Activated CD8-positive, alpha-beta memory T cell treated with anti-CD3 and anti-CD28 coated beads for 48 hours (primary cell): ENCODE results near the gene LKAAEAR1.

ENCODE experiments used
- DNase-seq, 3 experiments: peaks; one replicate each; pipeline ENCODE4 v3.0.0-alpha.2; 2020; ENCODE audit warnings: low read depth in 2 of 3, low spot score in 2 of 3

Gene LKAAEAR1

GRCh38 chr20:64111841-64112641 lies 27.8 kb upstream of the LKAAEAR1 start:
- no peak for DNase-seq

- DNase-seq: no peak
Measured at GRCh38 chr20:64110411-64111068, 26.3 kb upstream of the LKAAEAR1 start.

GRCh38 chr20:64109831-64110391 lies 25.7 kb upstream of the LKAAEAR1 start:
- no peak for DNase-seq

GRCh38 chr20:64108731-64109681 lies 24.8 kb upstream of the LKAAEAR1 start:
- DNase-seq: no peak

- no peak for DNase-seq
Measured at GRCh38 chr20:64107736-64108457, 23.7 kb upstream of the LKAAEAR1 start.

GRCh38 chr20:64106981-64107735 lies 23.0 kb upstream of the LKAAEAR1 start, which contains the start of gene NPBWR2:
TSS of gene NPBWR2 (minus strand) at chr20:64107565. CDS start at chr20:64106831, 734 bp downstream.
- DNase-seq: no peak

- no peak for DNase-seq
Measured at GRCh38 chr20:64106435-64106961, 22.3 kb upstream of the LKAAEAR1 start.

GRCh38 chr20:64105846-64106434 lies 21.7 kb upstream of the LKAAEAR1 start:
- DNase-seq: no peak

GRCh38 chr20:64104667-64105451 lies 20.7 kb upstream of the LKAAEAR1 start:
- DNase-seq: no peak

- no peak for DNase-seq
Measured at GRCh38 chr20:64103871-64104666, 19.9 kb upstream of the LKAAEAR1 start.

GRCh38 chr20:64102647-64103354 lies 18.6 kb upstream of the LKAAEAR1 start:
- DNase-seq: no peak

GRCh38 chr20:64101731-64102621 lies 17.8 kb upstream of the LKAAEAR1 start:
- DNase-seq: peak in 1 of 3 experiments; percentile 72

- no peak for DNase-seq
Measured at GRCh38 chr20:64100946-64101688, 16.9 kb upstream of the LKAAEAR1 start.

GRCh38 chr20:64100566-64100888 lies 16.3 kb upstream of the LKAAEAR1 start:
- DNase-seq: no peak

- DNase-seq: no peak
Measured at GRCh38 chr20:64099880-64100565, 15.8 kb upstream of the LKAAEAR1 start.
